WTC11 (cell line): ENCODE results near the gene PIRT. TPM values are rescaled to one million over a fixed set of nuclear protein-coding genes. Genes with fewer than 3 reads are reported as not detected.

ENCODE experiments used
- ATAC-seq: fragments of 200-7000 bp; cut with Tn5 transposase; 2 replicates; pipeline ENCODE4 v1.10.0; 2021; ENCODE audit warnings: mild to moderate bottlenecking, moderate library complexity
- CTCF ChIA-PET: fragments of 300-600 bp; sonication (Branson Sonifier 250); formaldehyde crosslinking; loops from one replicate; lab custom pipeline; 2021; ENCODE audit warnings: antibody characterized with exemption; lab: Charles Lee
- POLR2A ChIA-PET: fragments of 350-600 bp; sonication (Branson Sonifier 250); formaldehyde crosslinking; loops from one replicate; lab custom pipeline; 2021; ENCODE audit warnings: antibody characterized with exemption; lab: Charles Lee
- DNase-seq: peaks from one replicate; pipeline ENCODE4 v3.0.0; 2021; ENCODE audit warnings: low spot score
- H3K27ac Mint-ChIP-seq: 2 replicates; pipeline ENCODE4 v1.8.0; 2021; ENCODE audit warnings: mixed read lengths
- H3K27me3 Mint-ChIP-seq: 2 replicates; pipeline ENCODE4 v1.8.0; 2021; ENCODE audit warnings: low read depth, mild to moderate bottlenecking, moderate library complexity, mixed read lengths
- H3K36me3 Mint-ChIP-seq: 2 replicates; pipeline ENCODE4 v1.8.0; 2021; ENCODE audit warnings: mixed read lengths
- H3K4me1 Mint-ChIP-seq: 2 replicates; pipeline ENCODE4 v1.8.0; 2022; ENCODE audit warnings: mixed read lengths
- H3K4me3 Mint-ChIP-seq: 2 replicates; pipeline ENCODE4 v1.8.0; 2021; ENCODE audit warnings: mild to moderate bottlenecking, moderate library complexity, mixed read lengths
- H3K9me3 Mint-ChIP-seq: 2 replicates; pipeline ENCODE4 v1.8.0; 2021; ENCODE audit warnings: mixed read lengths
- GTF2I ChIP-seq: fragments of 250-450 bp; sonication (Bioruptor Pico); conservative IDR thresholded peaks from 2 replicates; pipeline ENCODE4 v1.4.0; 2021; ENCODE audit warnings: mild to moderate bottlenecking
- KAT7 ChIP-seq: sonication (generic); formaldehyde crosslinking; IDR thresholded peaks from 2 replicates; pipeline ENCODE4 v1.8.1; 2023; ENCODE audit warnings: missing genetic modification reagents, mild to moderate bottlenecking, borderline replicate concordance
- MLX ChIP-seq: sonication (generic); formaldehyde crosslinking; IDR thresholded peaks from 2 replicates; pipeline ENCODE4 v1.8.1; 2023; ENCODE audit warnings: mild to moderate bottlenecking, missing genetic modification reagents, moderate library complexity
- NFE2L1 ChIP-seq: sonication (generic); formaldehyde crosslinking; IDR thresholded peaks from 2 replicates; pipeline ENCODE4 v1.8.1; 2023; ENCODE audit warnings: missing genetic modification reagents
- SMAD4 ChIP-seq: sonication (generic); formaldehyde crosslinking; IDR thresholded peaks from 2 replicates; pipeline ENCODE4 v1.8.0; 2022; ENCODE audit warnings: mild to moderate bottlenecking, missing genetic modification reagents
- TCF7 ChIP-seq: sonication (generic); formaldehyde crosslinking; IDR thresholded peaks from 2 replicates; pipeline ENCODE4 v1.8.0; 2022; ENCODE audit warnings: mild to moderate bottlenecking, low read depth, missing genetic modification reagents, moderate library complexity
- ZNF396 ChIP-seq: fragments of 250-450 bp; sonication (Bioruptor Pico); IDR thresholded peaks from 2 replicates; pipeline ENCODE4 v1.8.0; 2021; ENCODE audit warnings: mild to moderate bottlenecking, moderate library complexity, borderline replicate concordance
- ZNF416 ChIP-seq: fragments of 250-450 bp; sonication (Bioruptor Pico); IDR thresholded peaks from 2 replicates; pipeline ENCODE4 v1.9.0; 2021; ENCODE audit warnings: mild to moderate bottlenecking, inconsistent platforms
- ZNF423 ChIP-seq: fragments of 250-450 bp; sonication (Bioruptor Pico); IDR thresholded peaks from 2 replicates; pipeline ENCODE4 v2.1.2; 2022; ENCODE audit warnings: mild to moderate bottlenecking, moderate library complexity
- total RNA-seq: library from RNA; stranded (reverse); gene quantifications from 3 replicates; pipeline ENCODE4 v1.2.3, GENCODE V29; 2021

PIRT gene
- total RNA-seq, 1 experiment from 2014 or later: not detected

- TF ChIP-seq SMAD4 (CRISPR knock-in tag) (no peak), ZNF416 (CRISPR knock-in tag) (no peak), TCF7 (CRISPR knock-in tag) (no peak), ZNF423 (no peak), GTF2I (no peak), ZNF396 (no peak), NFE2L1 (CRISPR knock-in tag) (no peak), MLX (CRISPR knock-in tag) (no peak), KAT7 (CRISPR knock-in tag) (no peak)
- TF ChIP-seq, all 79 proteins: peak for 0
- no peaks in the 10 kb centered on the region; the same call in 1 of the 2 replicates for H3K27me3 Mint-ChIP-seq
- no peak overlapping the region for H3K27ac Mint-ChIP-seq
- H3K4me1 Mint-ChIP-seq: peaks cover 13% of the 10 kb centered on the region; the same call in 1 of the 2 replicates
- peaks cover 14% of the 10 kb centered on the region for H3K9me3 Mint-ChIP-seq
- H3K36me3 Mint-ChIP-seq: peaks cover 14% of the 10 kb centered on the region
- ChIA-PET POLR2A (interaction anchor here (0.8 kb wide), 1 partner anchor 69 kb away, joined by 5 read pairs; no protein-coding TSS in a partner anchor), CTCF (interaction anchor here (0.8 to 3.4 kb wide), 25 partner anchors 8 to 145 kb away, joined by 3 to 84 read pairs (median 5); partner anchors contain the start of gene PIRT)
- ATAC-seq (no peak), DNase-seq (no peak)
- no peak overlapping the region for H3K4me3 Mint-ChIP-seq
These were observed 64.5 kb downstream of the PIRT start for GRCh38 chr17:10773391-10773790.

Other genes with a start within 250 kb of the PIRT start
- 1.5 to 2.6 TPM (median 1.6 TPM) in 3 replicates for gene MYH3, start 180.8 kb downstream of the PIRT start, total RNA-seq
- 56.9 to 63.8 TPM (median 61.6 TPM) in 3 replicates for gene SCO1, start 140.6 kb downstream of the PIRT start, total RNA-seq
- gene ADPRM, start 140.5 kb downstream of the PIRT start, total RNA-seq: 6.6 to 7.5 TPM (median 7.4 TPM) in 3 replicates
- gene TMEM220, start 108.1 kb downstream of the PIRT start, total RNA-seq: 2.4 to 4.0 TPM (median 2.9 TPM) in 3 replicates
- not detected in 3 replicates for gene TMEM238L, start 34.0 kb downstream of the PIRT start, total RNA-seq